Upper lobe of left lung (tissue), 6 donors: Measurements from ENCODE around the gene OSCP1. TPM values are rescaled to one million over a fixed set of nuclear protein-coding genes. Genes with fewer than 3 reads are reported as not detected.

Experiments
- ATAC-seq, 2 donors: fragments of 200-7000 bp; cut with Tn5 transposase; one replicate each; pipeline ENCODE4 v1.9.1; 2022; ENCODE audit warnings: mild to moderate bottlenecking in 2 of 2, moderate library complexity in 2 of 2; ENCODE audit not compliant: low FRiP score in 2 of 2
- DNase-seq, 2 donors: peaks; one replicate each; pipeline ENCODE4 v3.0.0-alpha.2; 2019 to 2020
- H3K27ac ChIP-seq, 4 donors: fragments of 200-600 bp; sonication (generic); one replicate each; pipeline ENCODE4 v1.5.1; 2016 to 2019
- H3K27me3 ChIP-seq, 4 donors: fragments of 200-600 bp; sonication (generic); one replicate each; pipeline ENCODE4 v1.5.1; 2017 to 2019
- H3K36me3 ChIP-seq, 4 donors: fragments of 200-600 bp; sonication (generic); one replicate each; pipeline ENCODE4 v1.5.1; 2016 to 2019
- H3K4me1 ChIP-seq, 4 donors: fragments of 200-600 bp; sonication (generic); one replicate each; pipeline ENCODE4 v1.5.1; 2018 to 2019
- H3K4me3 ChIP-seq, 4 donors: fragments of 200-600 bp; sonication (generic); one replicate each; pipeline ENCODE4 v1.5.1; 2017 to 2019; ENCODE audit warnings: mild to moderate bottlenecking in 2 of 4, moderate library complexity in 1 of 4
- H3K9me3 ChIP-seq, 4 donors: fragments of 200-600 bp; sonication (generic); one replicate each; pipeline ENCODE4 v1.5.1; 2018 to 2019
- EP300 ChIP-seq, 4 donors: sonication (generic); formaldehyde crosslinking; IDR thresholded peaks; one replicate each; pipeline ENCODE4 v1.5.1; 2017; ENCODE audit warnings: antibody characterized with exemption in 4 of 4, control low read depth in 2 of 4
- POLR2A ChIP-seq, 4 donors: fragments of 450-650 bp; IDR thresholded peaks; one replicate each; pipeline ENCODE4 v1.5.1; 2016 to 2017; ENCODE audit warnings: antibody characterized with exemption in 4 of 4, mild to moderate bottlenecking in 2 of 4
- POLR2AphosphoS5 ChIP-seq, 2 donors: sonication (generic); formaldehyde crosslinking; IDR thresholded peaks; one replicate each; pipeline ENCODE4 v1.5.1; 2017; ENCODE audit warnings: antibody characterized with exemption in 2 of 2
- WGBS, 2 donors: methylation state at CpG; one replicate each; pipeline ENCODE4 v1.1.5; 2017 to 2018; 5-methylcytosine and 5-hydroxymethylcytosine counted together
- total RNA-seq, 6 donors: library from RNA; depleted of rRNA in 4 of 6; stranded (reverse); fragments of >200 nt in 4 of 6; gene quantifications; one replicate each; pipeline versions ENCODE4 v1.1.0 to v1.2.1, GENCODE V29; 2016 to 2021
- TF ChIP-seq, protein P1 (sequence below), 6 experiments: fragments of 450-650 bp in 4 of 6; fragments of 200-600 bp in 2 of 6; sonication (generic) in 2 of 6; IDR thresholded peaks; one replicate each; pipeline ENCODE4 v1.5.1; 2016 to 2019; ENCODE audit warnings: antibody characterized with exemption in 6 of 6
- donor health status: DM: no; HTN: no; CAD: no; lungs with moderate emphysema.
- donor health status: DM: no; HTN: yes; CAD: no; lungs with severe emphysema.

OSCP1 gene
- total RNA-seq, 6 donors from 2014 or later, result 11.8 to 28.2 (median 13.6) TPM

- ATAC-seq (no peak), DNase-seq (no peak)
- H3K9me3 ChIP-seq, result no peaks in the 10 kb centered on the region
- no peaks in the 10 kb centered on the region for H3K27me3 ChIP-seq
- H3K27ac ChIP-seq, result no peak overlapping the region
- H3K36me3 ChIP-seq, result peaks cover 0 to 18% (median 4%) of the 10 kb centered on the region in 4 donors
- H3K4me1 ChIP-seq, result peaks cover 20 to 40% (median 24%) of the 10 kb centered on the region in 4 donors
- TF ChIP-seq, protein P1, sequence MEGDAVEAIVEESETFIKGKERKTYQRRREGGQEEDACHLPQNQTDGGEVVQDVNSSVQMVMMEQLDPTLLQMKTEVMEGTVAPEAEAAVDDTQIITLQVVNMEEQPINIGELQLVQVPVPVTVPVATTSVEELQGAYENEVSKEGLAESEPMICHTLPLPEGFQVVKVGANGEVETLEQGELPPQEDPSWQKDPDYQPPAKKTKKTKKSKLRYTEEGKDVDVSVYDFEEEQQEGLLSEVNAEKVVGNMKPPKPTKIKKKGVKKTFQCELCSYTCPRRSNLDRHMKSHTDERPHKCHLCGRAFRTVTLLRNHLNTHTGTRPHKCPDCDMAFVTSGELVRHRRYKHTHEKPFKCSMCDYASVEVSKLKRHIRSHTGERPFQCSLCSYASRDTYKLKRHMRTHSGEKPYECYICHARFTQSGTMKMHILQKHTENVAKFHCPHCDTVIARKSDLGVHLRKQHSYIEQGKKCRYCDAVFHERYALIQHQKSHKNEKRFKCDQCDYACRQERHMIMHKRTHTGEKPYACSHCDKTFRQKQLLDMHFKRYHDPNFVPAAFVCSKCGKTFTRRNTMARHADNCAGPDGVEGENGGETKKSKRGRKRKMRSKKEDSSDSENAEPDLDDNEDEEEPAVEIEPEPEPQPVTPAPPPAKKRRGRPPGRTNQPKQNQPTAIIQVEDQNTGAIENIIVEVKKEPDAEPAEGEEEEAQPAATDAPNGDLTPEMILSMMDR (IDR thresholded peaks at IDR 0.05), result no peak
- TF ChIP-seq EP300 (IDR thresholded peaks at IDR 0.05) (no peak), POLR2AphosphoS5 (IDR thresholded peaks at IDR 0.05) (no peak), POLR2A (IDR thresholded peaks at IDR 0.05) (no peak)
- H3K4me3 ChIP-seq, result no peak overlapping the region
- WGBS, 2 donors, result 89 to 96% methylated on average over 4 of the region's 4 CpGs
These were observed 16.8 kb upstream of the OSCP1 start for GRCh38 chr1:36467027-36467410.

DNA sequence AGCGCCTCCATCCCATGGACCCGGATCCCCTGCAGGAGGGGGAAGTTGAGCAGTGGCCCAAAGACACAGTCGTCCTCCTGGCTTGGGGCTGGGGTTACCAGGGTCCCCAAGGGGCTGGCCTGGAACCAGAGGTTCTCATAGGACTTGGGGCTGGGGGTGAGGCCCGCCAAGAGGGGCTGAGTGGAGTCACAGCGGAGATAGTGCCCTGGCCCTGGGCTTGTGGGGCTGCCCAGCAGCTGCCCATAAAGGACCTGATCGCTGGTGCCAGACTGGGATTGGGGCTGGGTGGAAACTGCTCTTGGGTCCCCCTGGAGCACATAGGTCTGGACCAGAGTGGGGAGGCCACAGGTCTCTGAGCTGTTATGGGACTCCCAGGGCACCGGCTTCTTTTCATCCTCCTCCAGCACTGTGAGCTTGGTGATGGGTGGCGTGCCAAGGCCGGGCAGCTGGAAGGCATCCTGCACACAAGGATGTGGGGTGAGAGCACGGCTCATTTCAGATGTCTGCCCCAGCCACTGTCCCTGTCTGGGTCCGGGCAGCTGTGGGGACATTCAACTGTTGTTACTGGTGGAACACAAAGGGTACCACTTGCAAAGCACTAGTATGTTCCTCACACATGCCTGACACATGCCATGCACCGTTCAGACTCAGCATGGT is 16.2 kb upstream of the OSCP1 start:
- peaks cover 20 to 40% (median 24%) of the 10 kb centered on the region in 4 donors for H3K4me1 ChIP-seq
- H3K27ac ChIP-seq, result peak overlapping the region in 1 of 4 donors; percentile 94
- no peak overlapping the region for H3K4me3 ChIP-seq
- peaks cover 0 to 21% (median 7%) of the 10 kb centered on the region in 4 donors for H3K36me3 ChIP-seq
- TF ChIP-seq POLR2AphosphoS5 (IDR thresholded peaks at IDR 0.05), result no peak
- TF ChIP-seq, protein P1 (IDR thresholded peaks at IDR 0.05), result no peak
- no peak for TF ChIP-seq EP300 (IDR thresholded peaks at IDR 0.05)
- no peak for TF ChIP-seq POLR2A (IDR thresholded peaks at IDR 0.05)
- no peak for ATAC-seq
- H3K27me3 ChIP-seq, result no peaks in the 10 kb centered on the region
- WGBS, 2 donors, result 79 to 98% methylated on average over 4 to 12 of the region's 12 CpGs
- H3K9me3 ChIP-seq, result no peaks in the 10 kb centered on the region
- DNase-seq, result peak in 1 of 2 donors; percentile 20

GRCh38 chr1:36465731-36466369 is 15.6 kb upstream of the OSCP1 start:
- Histone ChIP-seq H3K27ac (peak overlapping the region in 2 of 4 donors; percentile 92 to 94), H3K36me3 (peaks cover 4 to 28% (median 13%) of the 10 kb centered on the region in 4 donors), H3K4me1 (peaks cover 20 to 40% (median 24%) of the 10 kb centered on the region in 4 donors), H3K4me3 (no peak overlapping the region), H3K9me3 (no peaks in the 10 kb centered on the region), H3K27me3 (no peaks in the 10 kb centered on the region)
- 65 to 70% methylated on average over 4 of the region's 4 CpGs for WGBS, 2 donors
- ATAC-seq (no peak), DNase-seq (peak in 1 of 2 donors; percentile 20)
- TF ChIP-seq, protein P1 (IDR thresholded peaks at IDR 0.05), result no peak
- TF ChIP-seq POLR2A (IDR thresholded peaks at IDR 0.05) (no peak), POLR2AphosphoS5 (IDR thresholded peaks at IDR 0.05) (no peak), EP300 (IDR thresholded peaks at IDR 0.05) (no peak)

DNA sequence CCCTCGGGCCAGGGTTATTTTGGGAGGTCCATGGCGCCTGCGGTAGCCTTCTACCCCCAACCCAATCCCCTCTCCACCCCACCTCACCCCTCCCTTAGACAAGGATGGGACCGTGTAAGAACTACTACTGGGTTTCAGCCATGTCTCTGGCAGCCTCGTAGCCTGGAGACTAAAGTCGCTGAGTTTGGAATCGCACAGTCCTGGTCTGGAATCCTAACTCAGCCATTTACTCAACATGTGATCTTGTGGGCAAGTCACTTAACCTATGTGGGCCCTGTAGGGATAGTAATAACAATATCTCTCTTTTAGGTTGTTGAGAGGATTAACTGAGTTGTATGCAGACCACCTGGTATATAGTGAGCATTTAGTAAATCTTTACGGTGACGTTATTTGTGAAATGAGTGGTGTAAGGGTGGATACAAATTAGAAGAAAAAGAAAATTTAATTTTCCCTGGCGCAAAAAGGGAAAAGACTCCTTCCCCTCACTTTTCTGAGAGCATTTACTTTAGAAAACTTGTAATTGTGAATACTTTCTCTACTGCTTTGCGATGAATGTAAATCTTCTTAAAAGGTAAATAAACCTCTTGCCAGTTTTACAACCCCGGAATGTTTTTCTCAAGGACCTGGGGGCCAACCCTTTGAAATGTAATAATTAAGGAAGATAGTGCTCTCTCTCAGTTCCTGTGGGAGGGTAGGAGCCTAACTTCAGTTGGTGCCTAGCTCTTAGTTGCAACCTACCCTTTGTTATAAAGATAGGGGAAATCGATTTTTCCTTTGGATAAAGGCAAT is 14.5 kb upstream of the OSCP1 start:
- Histone ChIP-seq H3K36me3 (peaks cover 4 to 38% (median 23%) of the 10 kb centered on the region in 4 donors), H3K27me3 (no peaks in the 10 kb centered on the region), H3K9me3 (no peaks in the 10 kb centered on the region), H3K4me3 (peak overlapping the region in 3 of 4 donors; percentile 64 to 99 (median 98)), H3K27ac (peak overlapping the region; percentile 92 to 95 (median 94)), H3K4me1 (peaks cover 20 to 40% (median 24%) of the 10 kb centered on the region in 4 donors)
- TF ChIP-seq EP300 (IDR thresholded peaks at IDR 0.05) (no peak), POLR2A (IDR thresholded peaks at IDR 0.05) (no peak), POLR2AphosphoS5 (IDR thresholded peaks at IDR 0.05) (no peak)
- TF ChIP-seq, protein P1 (IDR thresholded peaks at IDR 0.05), result no peak
- ATAC-seq (peak; percentile 61 to 70), DNase-seq (no peak)
- WGBS, 2 donors, result 31 to 35% methylated on average over 13 of the region's 13 CpGs
